Upper lobe of left lung (tissue), 6 donors: ENCODE measurements around the gene EML2. TPM values are rescaled to one million over a fixed set of nuclear protein-coding genes. Genes with fewer than 3 reads are reported as not detected.
A peak's percentile ranks its signal among the peaks of the same experiment; 100 is the strongest.

Experiments
- ATAC-seq, 2 donors: fragments of 200-7000 bp; cut with Tn5 transposase; one replicate each; pipeline ENCODE4 v1.9.1; 2022; ENCODE audit warnings: mild to moderate bottlenecking in 2 of 2, moderate library complexity in 2 of 2; ENCODE audit not compliant: low FRiP score in 2 of 2
- DNase-seq, 2 donors: peaks; one replicate each; pipeline ENCODE4 v3.0.0-alpha.2; 2019 to 2020
- H3K27ac ChIP-seq, 4 donors: fragments of 200-600 bp; sonication (generic); one replicate each; pipeline ENCODE4 v1.5.1; 2016 to 2019
- H3K27me3 ChIP-seq, 4 donors: fragments of 200-600 bp; sonication (generic); one replicate each; pipeline ENCODE4 v1.5.1; 2017 to 2019
- H3K36me3 ChIP-seq, 4 donors: fragments of 200-600 bp; sonication (generic); one replicate each; pipeline ENCODE4 v1.5.1; 2016 to 2019
- H3K4me1 ChIP-seq, 4 donors: fragments of 200-600 bp; sonication (generic); one replicate each; pipeline ENCODE4 v1.5.1; 2018 to 2019
- H3K4me3 ChIP-seq, 4 donors: fragments of 200-600 bp; sonication (generic); one replicate each; pipeline ENCODE4 v1.5.1; 2017 to 2019; ENCODE audit warnings: mild to moderate bottlenecking in 2 of 4, moderate library complexity in 1 of 4
- H3K9me3 ChIP-seq, 4 donors: fragments of 200-600 bp; sonication (generic); one replicate each; pipeline ENCODE4 v1.5.1; 2018 to 2019
- EP300 ChIP-seq, 4 donors: sonication (generic); formaldehyde crosslinking; IDR thresholded peaks; one replicate each; pipeline ENCODE4 v1.5.1; 2017; ENCODE audit warnings: antibody characterized with exemption in 4 of 4, control low read depth in 2 of 4
- POLR2A ChIP-seq, 4 donors: fragments of 450-650 bp; IDR thresholded peaks; one replicate each; pipeline ENCODE4 v1.5.1; 2016 to 2017; ENCODE audit warnings: antibody characterized with exemption in 4 of 4, mild to moderate bottlenecking in 2 of 4
- POLR2AphosphoS5 ChIP-seq, 2 donors: sonication (generic); formaldehyde crosslinking; IDR thresholded peaks; one replicate each; pipeline ENCODE4 v1.5.1; 2017; ENCODE audit warnings: antibody characterized with exemption in 2 of 2
- WGBS, 2 donors: methylation state at CpG; one replicate each; pipeline ENCODE4 v1.1.5; 2017 to 2018; 5-methylcytosine and 5-hydroxymethylcytosine counted together
- total RNA-seq, 6 donors: library from RNA; depleted of rRNA in 4 of 6; stranded (reverse); fragments of >200 nt in 4 of 6; gene quantifications; one replicate each; pipeline versions ENCODE4 v1.1.0 to v1.2.1, GENCODE V29; 2016 to 2021
- TF ChIP-seq, protein P1 (sequence below), 6 experiments: fragments of 450-650 bp in 4 of 6; fragments of 200-600 bp in 2 of 6; sonication (generic) in 2 of 6; IDR thresholded peaks; one replicate each; pipeline ENCODE4 v1.5.1; 2016 to 2019; ENCODE audit warnings: antibody characterized with exemption in 6 of 6
- donor health status: DM: no; HTN: no; CAD: no; lungs with moderate emphysema.
- donor health status: DM: no; HTN: yes; CAD: no; lungs with severe emphysema.

The EML2 gene
- total RNA-seq, 6 donors from 2014 or later: 34.1 to 70.2 (median 48.2) TPM

DNA sequence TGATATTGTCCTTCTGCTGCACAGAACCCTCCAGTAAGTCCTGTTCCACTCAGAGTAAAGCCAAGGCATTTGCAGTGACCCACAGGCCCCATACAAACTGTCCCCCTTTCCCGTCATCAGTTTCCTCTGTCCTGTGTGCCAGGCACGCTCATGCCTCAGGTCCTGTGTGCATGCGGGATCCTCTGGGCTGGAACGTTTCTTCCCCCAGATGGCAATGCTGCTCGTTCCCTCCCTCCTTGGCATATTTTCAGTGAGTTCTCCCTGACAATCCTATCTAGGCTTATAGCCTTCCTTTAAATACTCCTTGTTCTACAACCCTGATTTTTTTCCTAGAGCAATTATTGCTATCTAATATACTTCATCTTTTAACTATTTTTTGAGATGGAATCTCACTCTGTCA lies 60.3 kb downstream of the EML2 start:
- no peak overlapping the region for H3K4me3 ChIP-seq
- H3K27ac ChIP-seq: no peak overlapping the region
- 82 to 89% methylated on average over 5 of the region's 5 CpGs for WGBS, 2 donors
- DNase-seq (no peak), ATAC-seq (no peak)
- H3K27me3 ChIP-seq: no peaks in the 10 kb centered on the region
- peaks cover 14 to 28% (median 20%) of the 10 kb centered on the region in 4 donors for H3K4me1 ChIP-seq
- no peak for TF ChIP-seq POLR2A (IDR thresholded peaks at IDR 0.05)
- TF ChIP-seq, protein P1, sequence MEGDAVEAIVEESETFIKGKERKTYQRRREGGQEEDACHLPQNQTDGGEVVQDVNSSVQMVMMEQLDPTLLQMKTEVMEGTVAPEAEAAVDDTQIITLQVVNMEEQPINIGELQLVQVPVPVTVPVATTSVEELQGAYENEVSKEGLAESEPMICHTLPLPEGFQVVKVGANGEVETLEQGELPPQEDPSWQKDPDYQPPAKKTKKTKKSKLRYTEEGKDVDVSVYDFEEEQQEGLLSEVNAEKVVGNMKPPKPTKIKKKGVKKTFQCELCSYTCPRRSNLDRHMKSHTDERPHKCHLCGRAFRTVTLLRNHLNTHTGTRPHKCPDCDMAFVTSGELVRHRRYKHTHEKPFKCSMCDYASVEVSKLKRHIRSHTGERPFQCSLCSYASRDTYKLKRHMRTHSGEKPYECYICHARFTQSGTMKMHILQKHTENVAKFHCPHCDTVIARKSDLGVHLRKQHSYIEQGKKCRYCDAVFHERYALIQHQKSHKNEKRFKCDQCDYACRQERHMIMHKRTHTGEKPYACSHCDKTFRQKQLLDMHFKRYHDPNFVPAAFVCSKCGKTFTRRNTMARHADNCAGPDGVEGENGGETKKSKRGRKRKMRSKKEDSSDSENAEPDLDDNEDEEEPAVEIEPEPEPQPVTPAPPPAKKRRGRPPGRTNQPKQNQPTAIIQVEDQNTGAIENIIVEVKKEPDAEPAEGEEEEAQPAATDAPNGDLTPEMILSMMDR (IDR thresholded peaks at IDR 0.05): no peak
- no peak for TF ChIP-seq EP300 (IDR thresholded peaks at IDR 0.05)
- TF ChIP-seq POLR2AphosphoS5 (IDR thresholded peaks at IDR 0.05): no peak
- no peaks in the 10 kb centered on the region for H3K9me3 ChIP-seq
- H3K36me3 ChIP-seq: no peaks in the 10 kb centered on the region

DNA sequence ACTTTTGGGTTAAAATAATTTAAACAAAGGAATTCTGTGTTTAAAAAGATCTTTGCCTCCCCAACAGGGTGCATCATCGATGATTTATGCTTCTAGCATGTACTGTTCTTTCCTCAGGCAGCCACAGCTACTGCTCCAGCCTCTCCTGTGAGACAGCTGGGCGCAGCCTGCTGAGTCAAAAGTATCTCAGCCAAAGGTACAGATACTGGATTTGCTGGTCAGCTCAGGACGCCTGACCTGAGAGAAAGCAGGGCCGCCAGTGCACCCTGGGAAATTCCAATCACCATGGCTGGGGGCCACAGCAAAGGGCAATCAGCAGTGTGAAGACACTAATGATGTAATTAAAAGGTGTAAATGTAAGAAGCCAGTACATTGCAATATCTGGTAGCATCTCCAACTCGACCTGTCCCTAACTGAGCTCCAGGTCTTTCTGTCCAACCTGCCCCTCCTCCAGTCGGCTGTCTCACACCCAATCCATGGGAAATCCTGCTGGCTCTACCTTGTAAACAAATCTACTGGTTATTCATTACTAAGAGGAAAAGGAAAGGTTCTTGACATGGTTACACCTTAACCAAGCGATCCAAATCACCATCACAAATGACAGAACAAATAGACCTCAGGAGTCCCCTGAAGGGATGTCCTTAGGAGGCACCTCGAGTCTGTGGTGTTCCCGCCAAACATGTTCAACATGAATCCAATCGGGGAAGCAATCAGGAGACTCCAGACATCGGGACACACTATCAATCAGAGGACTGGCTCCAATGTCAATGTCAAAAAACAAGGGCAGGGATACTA lies 61.9 kb downstream of the EML2 start:
- Histone ChIP-seq H3K27me3 (no peaks in the 10 kb centered on the region), H3K4me3 (no peak overlapping the region), H3K27ac (peak overlapping the region in 2 of 4 donors; percentile 22 to 44), H3K9me3 (no peaks in the 10 kb centered on the region), H3K36me3 (no peaks in the 10 kb centered on the region), H3K4me1 (peaks cover 11 to 20% (median 13%) of the 10 kb centered on the region in 4 donors)
- ATAC-seq (peak; percentile 43 to 67), DNase-seq (no peak)
- TF ChIP-seq, protein P1 (IDR thresholded peaks at IDR 0.05): no peak
- TF ChIP-seq POLR2AphosphoS5 (IDR thresholded peaks at IDR 0.05): no peak
- TF ChIP-seq EP300 (IDR thresholded peaks at IDR 0.05): no peak
- no peak for TF ChIP-seq POLR2A (IDR thresholded peaks at IDR 0.05)
- 45 to 46% methylated on average over 10 to 11 of the region's 11 CpGs for WGBS, 2 donors

DNA sequence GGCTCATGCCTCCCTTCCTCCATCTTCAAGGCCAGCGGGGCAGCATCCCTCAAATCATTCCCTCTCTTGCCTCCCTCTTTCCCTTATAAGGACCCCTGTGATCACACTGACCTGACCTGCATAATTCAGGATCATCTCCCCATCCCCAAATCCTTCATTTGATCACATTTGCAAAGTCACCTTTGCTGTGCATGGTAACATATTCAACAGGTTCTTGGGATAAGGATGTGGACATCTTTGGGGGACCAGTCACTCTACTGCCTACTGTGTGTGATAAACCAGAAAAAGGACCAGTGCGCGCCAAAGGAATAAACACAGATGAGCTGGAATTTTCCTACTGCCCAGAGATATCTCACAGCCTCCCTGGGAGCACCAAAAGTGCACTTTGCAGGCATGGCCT lies 62.5 kb downstream of the EML2 start:
- Histone ChIP-seq H3K36me3 (no peaks in the 10 kb centered on the region), H3K9me3 (no peaks in the 10 kb centered on the region), H3K4me3 (no peak overlapping the region), H3K27me3 (no peaks in the 10 kb centered on the region), H3K27ac (peak overlapping the region in 2 of 4 donors; percentile 22 to 44), H3K4me1 (peaks cover 11 to 20% (median 13%) of the 10 kb centered on the region in 4 donors)
- ATAC-seq (no peak), DNase-seq (no peak)
- 72 to 98% methylated on average over 3 of the region's 3 CpGs for WGBS, 2 donors
- no peak for TF ChIP-seq EP300 (IDR thresholded peaks at IDR 0.05)

DNA sequence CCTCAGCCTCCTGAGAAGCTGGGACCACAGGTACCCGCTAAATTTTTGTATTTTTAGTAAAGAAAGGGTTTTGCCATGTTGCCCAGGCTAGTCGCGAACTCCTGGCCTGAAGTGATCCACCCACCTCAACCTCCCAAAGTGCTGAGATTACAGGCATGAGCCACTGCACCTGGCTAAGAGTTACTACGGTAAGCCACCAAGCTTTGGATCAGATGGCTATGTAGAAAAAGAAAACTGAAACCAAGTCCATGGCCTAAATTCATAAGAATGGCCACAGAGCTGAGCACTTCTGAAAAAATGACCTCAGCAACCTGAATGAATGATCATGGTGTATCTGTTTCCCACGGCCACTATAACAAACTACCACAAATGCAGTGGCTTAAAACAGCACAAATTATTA lies 64.0 kb downstream of the EML2 start:
- Histone ChIP-seq H3K4me1 (peaks cover 11 to 20% (median 13%) of the 10 kb centered on the region in 4 donors), H3K27me3 (no peaks in the 10 kb centered on the region), H3K4me3 (no peak overlapping the region), H3K27ac (no peak overlapping the region), H3K9me3 (no peaks in the 10 kb centered on the region), H3K36me3 (no peaks in the 10 kb centered on the region)
- WGBS, 2 donors: 91 to 92% methylated on average over 5 of the region's 5 CpGs
- ATAC-seq (no peak), DNase-seq (no peak)
- TF ChIP-seq, protein P1 (IDR thresholded peaks at IDR 0.05): no peak
- TF ChIP-seq POLR2AphosphoS5 (IDR thresholded peaks at IDR 0.05) (no peak), POLR2A (IDR thresholded peaks at IDR 0.05) (no peak), EP300 (IDR thresholded peaks at IDR 0.05) (no peak)

DNA sequence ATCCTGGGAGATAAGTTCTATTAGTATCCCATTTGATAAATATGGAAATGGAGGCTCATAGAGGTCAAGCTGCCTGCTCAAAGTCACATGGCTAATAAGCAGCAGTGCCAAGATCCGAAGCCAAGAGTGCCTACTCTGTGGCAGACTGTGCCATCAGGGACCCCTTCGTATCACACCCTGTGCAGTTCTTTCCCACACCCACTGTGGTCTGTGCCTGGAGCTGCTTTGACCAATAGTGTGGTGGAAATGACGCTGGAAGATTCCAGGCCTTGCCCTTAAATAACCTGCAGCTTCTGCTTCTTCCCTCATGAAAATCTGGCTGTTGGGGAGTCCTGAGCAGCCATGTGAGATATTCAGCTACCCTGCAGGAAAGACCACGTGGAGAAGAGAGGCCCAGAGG lies 64.7 kb downstream of the EML2 start:
- Histone ChIP-seq H3K4me1 (peaks cover 11 to 20% (median 13%) of the 10 kb centered on the region in 4 donors), H3K36me3 (no peaks in the 10 kb centered on the region), H3K27me3 (no peaks in the 10 kb centered on the region), H3K27ac (no peak overlapping the region), H3K9me3 (no peaks in the 10 kb centered on the region), H3K4me3 (no peak overlapping the region)
- TF ChIP-seq, protein P1 (IDR thresholded peaks at IDR 0.05): no peak
- TF ChIP-seq EP300 (IDR thresholded peaks at IDR 0.05): no peak
- TF ChIP-seq POLR2AphosphoS5 (IDR thresholded peaks at IDR 0.05): no peak
- TF ChIP-seq POLR2A (IDR thresholded peaks at IDR 0.05): no peak
- ATAC-seq (no peak), DNase-seq (no peak)
- WGBS, 2 donors: 83 to 87% methylated on average over 4 of the region's 4 CpGs
